HG03469 (cell line): ENCODE results near the gene UBAP1.
"Not testable (repeated sequence)": the region's sequence is repeated elsewhere in the genome, so short reads cannot be mapped to it uniquely, and the experiment has no call there.

Experiments used
- ATAC-seq: cut with Tn5 transposase; IDR thresholded peaks from one replicate; pipeline ENCODE4 v1.9.1; 2021; ENCODE audit warnings: mild to moderate bottlenecking, moderate library complexity, moderate number of reproducible peaks; ENCODE audit not compliant: unreplicated experiment

Gene UBAP1

DNA sequence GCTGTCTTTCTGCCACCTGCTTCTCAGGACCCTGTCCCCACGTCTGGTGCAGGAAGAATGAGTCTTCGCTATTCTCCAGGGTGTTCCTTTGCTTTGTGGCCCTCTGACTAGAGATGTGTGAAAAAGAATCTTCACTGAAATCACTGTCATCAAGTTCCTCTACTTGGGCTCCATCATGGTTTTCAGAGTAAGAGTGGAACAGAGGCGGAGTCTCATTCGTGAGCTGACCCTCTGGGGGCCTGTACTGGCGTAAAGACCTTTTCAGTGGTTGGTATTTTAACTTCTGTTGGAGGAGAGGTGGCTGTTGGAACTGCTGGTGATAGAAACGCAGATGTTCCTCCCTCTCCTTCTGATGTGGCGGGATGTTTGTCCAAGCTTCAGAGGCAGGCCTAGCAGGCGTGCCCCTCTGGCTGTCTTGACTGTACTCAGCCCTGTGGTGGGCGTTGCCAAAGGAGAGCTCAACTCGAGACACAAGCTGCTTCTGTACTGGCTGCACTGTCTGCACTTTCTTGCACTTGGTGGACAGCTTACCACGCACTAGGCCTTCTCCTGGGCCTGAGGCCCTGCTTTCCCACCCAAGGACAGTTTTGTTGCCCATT, 78.2 kb downstream of the UBAP1 start:
- no peak for ATAC-seq

DNA sequence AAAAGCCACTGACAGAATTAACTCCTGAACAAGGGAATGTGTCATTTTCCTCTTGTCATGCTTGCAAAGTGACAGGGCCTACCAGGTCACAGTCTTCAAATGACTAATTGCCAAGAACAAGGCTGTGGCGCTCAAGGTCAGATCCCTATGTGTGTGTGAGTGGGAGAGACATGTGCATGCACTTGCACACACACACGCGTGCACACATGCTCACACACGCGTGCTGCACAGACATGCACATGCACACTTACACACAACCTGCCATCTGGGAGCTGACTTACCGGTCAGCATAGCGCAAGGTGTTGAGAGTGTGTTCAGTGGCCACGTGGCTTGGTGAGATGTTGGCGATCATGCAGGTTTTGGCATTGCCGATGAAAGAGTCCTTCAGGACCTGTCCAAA, 80.5 kb downstream of the UBAP1 start:
- ATAC-seq: no peak

DNA sequence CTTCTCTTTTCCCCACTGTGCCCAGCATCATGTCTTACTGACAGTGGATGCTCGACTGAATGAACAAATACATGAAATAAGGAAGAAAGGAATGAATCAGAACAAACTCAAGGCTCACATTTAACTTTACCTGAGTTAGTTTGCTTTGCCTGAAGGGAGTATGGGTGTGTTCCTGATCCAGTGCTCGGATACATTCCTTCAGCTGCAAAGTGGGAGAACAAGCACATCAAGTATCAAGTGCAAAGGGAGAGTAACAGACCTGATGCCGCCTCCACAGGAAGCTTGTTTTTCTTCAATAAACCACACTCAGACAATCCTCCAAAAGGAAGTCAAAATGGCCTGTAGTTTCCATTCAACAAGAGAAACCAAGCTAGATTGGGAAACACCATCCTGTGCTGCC, 84.1 kb downstream of the UBAP1 start:
- ATAC-seq: no peak

DNA sequence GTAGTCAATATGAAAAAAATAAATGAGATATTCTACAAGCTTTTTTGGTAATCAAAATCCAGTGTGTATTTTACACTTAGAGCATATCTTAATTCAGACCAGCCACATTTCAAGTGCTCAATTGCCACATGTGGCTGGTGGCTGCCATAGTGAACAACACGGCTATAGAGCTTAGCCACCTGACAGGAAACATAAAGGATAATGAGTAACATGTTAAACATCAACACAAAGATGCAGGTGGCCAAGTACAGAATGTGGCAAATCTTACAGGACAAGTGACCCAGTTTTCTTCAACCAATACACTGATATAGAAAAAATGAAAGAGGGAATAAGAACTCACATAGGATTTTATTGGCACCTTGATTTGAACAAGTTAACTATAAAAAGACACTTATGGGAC, 88.8 kb downstream of the UBAP1 start:
- ATAC-seq: no peak

DNA sequence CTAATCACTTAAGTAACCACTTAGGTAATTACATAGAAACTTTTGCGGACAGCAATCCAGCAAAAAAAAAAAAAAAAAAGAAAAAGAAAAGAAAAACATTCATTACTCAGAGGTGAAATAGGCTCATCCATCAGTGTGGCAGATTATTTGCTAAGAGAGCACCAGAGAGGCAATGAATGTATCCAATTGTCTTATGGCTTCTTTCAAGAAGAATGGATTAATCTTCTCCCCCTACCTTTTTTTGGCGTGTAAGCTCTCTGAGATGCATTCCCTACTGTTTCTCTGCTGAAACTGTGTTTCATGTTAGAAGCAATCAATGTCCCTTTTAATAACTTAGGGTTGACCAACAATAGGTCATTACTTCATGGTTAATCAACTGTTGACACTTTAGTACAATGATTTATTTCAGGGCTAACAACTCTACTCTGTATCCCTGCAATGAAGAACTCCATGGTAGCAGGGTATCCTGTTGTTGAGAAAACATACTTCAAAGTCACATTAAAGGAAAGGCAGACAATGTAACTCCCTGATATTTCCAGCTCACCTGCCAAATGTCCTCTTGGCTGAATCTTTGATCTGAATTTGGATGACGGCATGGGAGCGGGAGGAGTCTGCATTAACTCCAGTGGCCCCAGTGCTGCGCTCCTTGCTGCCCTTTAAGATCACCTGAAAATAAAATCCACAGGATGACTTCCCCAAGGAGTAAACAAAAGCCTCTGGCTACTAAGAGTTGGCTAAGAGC, 92.6 kb downstream of the UBAP1 start:
- ATAC-seq: no peak

DNA sequence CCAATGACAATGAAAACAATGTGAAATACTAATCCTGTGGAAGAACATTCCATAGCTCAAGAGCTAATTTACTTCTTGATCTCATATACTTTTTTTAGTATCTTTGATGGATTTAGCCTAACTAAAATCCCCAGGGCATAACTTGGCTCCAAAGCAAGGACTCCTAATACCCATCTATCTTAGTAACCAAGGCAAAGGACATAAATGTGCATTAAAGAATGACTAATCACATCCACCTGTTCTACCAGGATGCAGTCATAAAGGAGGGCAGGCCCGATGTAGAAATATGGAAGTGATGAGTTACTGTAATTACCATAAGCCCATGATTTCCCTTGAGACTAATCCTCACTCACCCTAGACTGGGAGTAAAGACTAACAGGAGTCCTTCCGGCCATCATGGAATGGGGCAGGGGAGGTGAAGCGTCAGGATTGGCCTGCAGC, 93.3 kb downstream of the UBAP1 start:
- ATAC-seq: no peak

DNA sequence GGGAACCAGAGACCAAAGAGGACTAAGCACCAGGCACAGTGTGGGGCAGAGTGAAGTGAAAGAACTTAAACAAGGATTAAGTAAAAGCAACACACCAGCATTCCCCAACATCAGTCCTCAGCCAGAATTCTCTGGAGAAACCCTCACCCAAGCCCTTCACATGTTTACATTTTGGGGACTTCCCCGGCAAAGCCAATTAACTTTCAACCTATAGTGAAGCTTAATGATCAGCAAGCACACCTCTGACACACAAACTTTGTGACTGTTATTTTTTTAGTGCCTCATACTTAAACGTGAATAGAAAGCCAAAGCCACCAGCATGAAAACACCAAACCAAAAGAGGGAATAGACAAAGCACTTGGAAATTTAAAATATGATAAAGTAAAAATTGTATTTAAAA, 94.7 kb downstream of the UBAP1 start:
- not testable (repeated sequence) for ATAC-seq

DNA sequence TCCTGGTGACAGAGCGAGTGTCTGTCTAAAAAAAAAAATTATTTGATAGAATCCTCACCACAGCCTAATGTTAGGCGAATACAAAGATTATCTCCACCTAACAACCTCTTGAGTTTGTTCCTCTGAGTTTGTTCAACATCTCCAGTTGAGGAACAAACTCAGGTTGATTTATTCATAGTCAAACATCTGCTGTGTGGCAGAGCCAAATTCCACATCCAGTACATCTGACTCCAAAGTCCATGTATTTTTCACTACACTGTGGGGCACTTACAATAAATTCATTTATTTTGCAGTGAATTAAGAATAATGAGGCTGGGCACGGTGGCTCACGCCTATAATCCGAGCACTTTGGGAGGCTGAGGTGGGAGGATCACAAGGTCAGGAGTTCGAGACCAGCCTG, 97.0 kb downstream of the UBAP1 start:
- ATAC-seq: no peak

DNA sequence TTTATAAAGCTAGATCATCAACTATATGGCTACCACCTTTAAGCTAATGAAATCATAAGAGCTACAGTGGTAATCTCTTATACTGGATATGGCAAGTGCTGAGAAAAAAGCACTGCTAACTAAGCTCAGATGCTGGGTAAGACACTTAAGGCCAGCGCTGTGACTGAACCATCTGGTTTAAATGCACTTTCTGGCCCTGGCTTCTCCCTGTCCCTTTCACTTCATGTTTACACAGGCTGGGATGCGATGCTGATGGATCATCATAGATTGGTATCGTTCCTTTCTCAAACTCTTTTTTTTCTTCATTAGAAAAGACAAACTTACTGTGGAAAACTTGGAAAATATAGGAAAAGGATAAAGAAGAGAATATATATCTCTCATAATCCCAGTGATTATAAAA, 97.9 kb downstream of the UBAP1 start:
- no peak for ATAC-seq

DNA sequence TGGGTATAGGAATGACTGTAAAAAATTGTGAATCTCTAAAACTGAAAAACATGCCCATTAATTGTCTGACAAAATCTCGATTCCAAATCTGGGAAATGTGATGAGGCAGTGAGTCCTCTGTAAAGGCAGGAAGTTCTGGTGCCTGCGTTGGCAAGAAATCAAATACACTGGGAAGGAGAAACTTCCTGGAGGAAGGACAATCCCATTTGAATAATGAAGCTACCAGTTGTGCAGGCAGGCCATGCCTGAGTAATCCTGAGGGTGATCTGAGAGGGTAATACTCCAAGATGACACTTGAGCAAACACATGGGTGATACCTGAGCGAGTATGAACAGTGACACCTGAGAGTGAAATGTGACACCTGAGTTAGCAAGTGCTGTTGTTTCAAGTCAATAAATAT, 100.6 kb downstream of the UBAP1 start:
- ATAC-seq: no peak

DNA sequence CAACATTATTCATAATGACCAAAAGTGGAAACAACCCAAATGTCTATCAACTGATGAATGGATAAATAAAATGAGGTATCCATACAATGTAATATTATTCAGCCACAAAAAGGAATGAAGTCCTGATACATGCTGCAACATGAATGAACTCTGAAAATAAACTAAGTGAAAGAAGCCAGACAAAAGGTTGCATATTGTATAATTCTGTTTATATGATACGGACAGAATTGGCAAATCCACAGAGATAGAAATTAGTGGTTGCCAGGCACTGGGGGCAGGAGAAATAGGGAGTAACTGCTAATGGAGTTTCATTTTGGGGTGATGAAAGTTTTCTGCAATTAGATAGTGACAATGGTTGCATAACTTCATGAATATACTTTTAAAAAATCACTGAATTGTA, 103.3 kb downstream of the UBAP1 start:
- ATAC-seq: no peak

DNA sequence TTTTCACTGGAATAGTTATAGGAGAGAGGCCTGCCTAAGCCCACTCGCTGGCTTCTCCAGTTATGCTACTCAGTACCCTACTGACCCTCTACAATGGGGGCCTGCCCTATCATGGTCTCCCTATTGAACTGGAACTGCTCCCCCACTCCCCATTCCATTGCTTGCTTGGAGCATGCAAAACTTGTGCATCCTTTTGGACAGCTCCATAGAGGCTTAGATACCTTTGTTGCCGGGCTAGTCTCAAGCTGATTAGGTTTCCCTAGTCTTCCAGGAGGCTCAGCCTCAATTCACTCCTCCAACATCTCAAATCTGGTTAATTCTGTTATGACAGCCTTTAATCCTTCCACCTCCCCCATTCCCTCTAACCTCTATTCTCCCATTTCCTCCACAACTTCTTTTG, 110.3 kb downstream of the UBAP1 start:
- ATAC-seq: no peak

DNA sequence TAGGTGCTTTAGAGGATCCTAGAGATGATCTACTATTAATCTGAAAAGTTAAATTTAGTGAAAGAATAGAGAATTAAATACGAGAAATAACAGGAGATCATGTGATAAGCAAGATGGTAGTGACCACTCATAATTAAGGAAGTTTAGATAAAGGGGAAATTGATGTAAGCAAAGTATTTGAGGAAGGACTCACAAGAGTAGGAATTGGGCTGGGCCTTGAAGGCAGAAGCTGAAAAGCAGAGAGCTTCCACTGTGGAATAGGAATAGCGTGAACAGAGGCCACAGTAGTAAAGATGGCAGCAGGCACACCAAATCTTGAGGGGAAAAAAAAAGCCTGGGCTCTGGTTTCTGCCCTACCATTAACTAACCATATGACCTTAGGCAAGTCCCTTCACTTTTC, 112.2 kb downstream of the UBAP1 start:
- no peak for ATAC-seq

DNA sequence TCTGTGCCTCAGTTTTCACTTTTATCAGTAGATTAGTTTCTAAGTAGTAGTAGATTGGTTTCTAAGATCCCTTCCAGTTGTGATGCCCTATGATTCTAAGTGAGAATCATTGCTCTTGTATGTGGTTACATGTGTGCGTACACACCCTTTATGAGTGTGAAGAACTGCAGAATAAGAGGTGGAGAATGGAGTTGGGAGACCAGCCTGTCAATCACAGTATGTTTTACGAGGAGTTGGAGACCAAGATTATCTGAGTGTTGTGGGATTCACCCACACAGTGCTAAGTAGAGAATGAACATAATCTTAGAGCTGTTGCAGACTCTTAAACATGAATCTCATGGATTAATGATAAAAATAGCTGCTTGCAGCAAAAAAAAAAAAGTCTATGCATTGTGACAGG, 112.6 kb downstream of the UBAP1 start:
- ATAC-seq: no peak

DNA sequence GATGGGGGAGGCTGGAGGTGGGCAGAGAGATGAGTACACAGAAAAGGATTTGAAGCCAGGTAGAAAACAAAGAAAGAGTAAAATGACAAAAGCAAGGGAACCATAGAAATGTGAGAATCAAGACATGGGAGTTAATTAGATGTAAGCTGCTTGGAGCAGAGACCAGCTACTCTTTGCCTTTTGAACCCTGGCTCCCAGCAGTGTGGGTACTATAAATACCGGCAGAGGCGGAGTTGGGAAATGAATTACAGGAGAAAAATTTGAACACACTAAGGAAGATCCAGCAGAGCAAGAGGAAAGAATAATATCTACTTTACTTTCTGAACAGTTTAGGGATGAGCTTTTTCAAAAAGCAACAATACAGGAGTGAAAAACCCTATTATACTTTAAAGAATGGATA, 113.7 kb downstream of the UBAP1 start:
- no peak for ATAC-seq

DNA sequence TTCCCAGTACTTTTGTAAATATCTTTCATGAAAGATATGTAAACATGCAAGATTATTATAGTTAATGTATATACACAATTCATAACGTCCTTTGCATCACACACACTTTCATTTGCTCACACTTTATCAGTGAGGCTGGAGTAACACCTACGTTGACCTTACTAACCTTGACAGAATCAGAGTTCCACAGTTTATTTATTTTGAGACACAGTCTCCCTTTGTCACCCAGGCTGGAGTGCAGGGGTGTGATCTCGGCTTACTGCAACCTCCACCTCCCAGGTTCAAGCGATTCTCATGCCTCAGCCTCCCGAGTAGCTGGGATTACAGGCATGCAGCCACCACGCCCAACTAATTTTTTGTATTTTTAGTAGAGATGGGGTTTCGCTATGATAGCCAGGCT, 122.2 kb downstream of the UBAP1 start:
- not testable (repeated sequence) for ATAC-seq
